Measurements from ENCODE around the gene THBD. TPM values are rescaled to one million over a fixed set of nuclear protein-coding genes. Genes with fewer than 3 reads are reported as not detected.

Gene THBD
- polyA plus RNA-seq, 1 experiment, result 0.04 TPM

GRCh38 chr20:23079926-23080325, 30.5 kb upstream of the THBD start:
- Histone ChIP-seq H3K4me3 (ENCODE audit: low read depth, low read length) (no peak overlapping the region), H3K27me3 (ENCODE audit: control insufficient read depth, insufficient read depth, low read length) (no peaks in the 10 kb centered on the region; the same call in 1 of the 2 replicates), H3K36me3 (ENCODE audit: control insufficient read depth, insufficient read depth, low read length) (no peaks in the 10 kb centered on the region)
- ChIA-PET POLR2A (no interaction called here), CTCF (no interaction called here)
- no peak for TF ChIP-seq CTCF (IDR thresholded peaks at IDR 0.05; ENCODE audit: insufficient read depth, low read depth, low read length)
- DNase-seq (ENCODE audit: low read depth), result no peak

GRCh38 chr20:23079016-23079351, 29.5 kb upstream of the THBD start:
- ChIA-PET CTCF (no interaction called here), POLR2A (no interaction called here)
- no peak for TF ChIP-seq CTCF (IDR thresholded peaks at IDR 0.05; ENCODE audit: insufficient read depth, low read depth, low read length)
- H3K27me3 ChIP-seq (ENCODE audit: control insufficient read depth, insufficient read depth, low read length), result no peaks in the 10 kb centered on the region; the same call in 1 of the 2 replicates
- no peak for DNase-seq (ENCODE audit: low read depth)
- H3K4me3 ChIP-seq (ENCODE audit: low read depth, low read length), result no peak overlapping the region
- H3K36me3 ChIP-seq (ENCODE audit: control insufficient read depth, insufficient read depth, low read length), result no peaks in the 10 kb centered on the region

GRCh38 chr20:23078351-23079015, 29.0 kb upstream of the THBD start:
- Histone ChIP-seq H3K4me3 (ENCODE audit: low read depth, low read length) (no peak overlapping the region), H3K27me3 (ENCODE audit: control insufficient read depth, insufficient read depth, low read length) (no peaks in the 10 kb centered on the region; the same call in 1 of the 2 replicates), H3K36me3 (ENCODE audit: control insufficient read depth, insufficient read depth, low read length) (no peaks in the 10 kb centered on the region)
- no peak for DNase-seq (ENCODE audit: low read depth)
- ChIA-PET CTCF (no interaction called here), POLR2A (no interaction called here)
- no peak for TF ChIP-seq CTCF (IDR thresholded peaks at IDR 0.05; ENCODE audit: insufficient read depth, low read depth, low read length)

GRCh38 chr20:23077277-23077676, 27.8 kb upstream of the THBD start:
- no peak for DNase-seq (ENCODE audit: low read depth)
- Histone ChIP-seq H3K36me3 (ENCODE audit: control insufficient read depth, insufficient read depth, low read length) (no peaks in the 10 kb centered on the region), H3K27me3 (ENCODE audit: control insufficient read depth, insufficient read depth, low read length) (no peaks in the 10 kb centered on the region; the same call in 1 of the 2 replicates), H3K4me3 (ENCODE audit: low read depth, low read length) (no peak overlapping the region)
- CTCF ChIA-PET, result no interaction called here
- POLR2A ChIA-PET, result no interaction called here
- no peak for TF ChIP-seq CTCF (IDR thresholded peaks at IDR 0.05; ENCODE audit: insufficient read depth, low read depth, low read length)

GRCh38 chr20:23074052-23074451, 24.6 kb upstream of the THBD start:
- no peak for DNase-seq (ENCODE audit: low read depth)
- no peak for TF ChIP-seq CTCF (IDR thresholded peaks at IDR 0.05; ENCODE audit: insufficient read depth, low read depth, low read length)

More at GRCh38 chr20:23074052-23074451, 24.6 kb upstream of the THBD start:
- no peak overlapping the region for H3K4me3 ChIP-seq (ENCODE audit: low read depth, low read length)
- H3K27me3 ChIP-seq (ENCODE audit: control insufficient read depth, insufficient read depth, low read length), result no peaks in the 10 kb centered on the region
- POLR2A ChIA-PET, result no interaction called here
- H3K36me3 ChIP-seq (ENCODE audit: control insufficient read depth, insufficient read depth, low read length), result no peaks in the 10 kb centered on the region
- CTCF ChIA-PET, result interaction anchor here (1.2 kb wide), 1 partner anchor 12 kb away, joined by 3 read pairs; no protein-coding TSS in a partner anchor
